Loucy (cell line): ENCODE measurements around the gene FGF10.

Source experiments
- H2AFZ ChIP-seq: fragments of 200-600 bp; sonication (generic); 2 replicates; pipeline ENCODE4 v1.6.0; 2016; ENCODE audit warnings: antibody characterized with exemption, mild to moderate bottlenecking, low read length, moderate library complexity
- H3F3A ChIP-seq: fragments of 200-600 bp; 2 replicates; pipeline ENCODE4 v1.6.0; 2016; ENCODE audit warnings: antibody characterized with exemption, low read depth, mild to moderate bottlenecking
- H3K27me3 ChIP-seq: fragments of 200-600 bp; sonication (generic); 2 replicates; pipeline ENCODE4 v1.6.1; 2014; ENCODE audit warnings: low read length, mild to moderate bottlenecking; ENCODE audit not compliant: insufficient read depth, poor library complexity, severe bottlenecking
- H3K36me3 ChIP-seq: fragments of 200-600 bp; sonication (generic); 2 replicates; pipeline ENCODE4 v1.6.1; 2016; ENCODE audit warnings: low read length; ENCODE audit not compliant: insufficient read depth
- H3K4me1 ChIP-seq: fragments of 200-600 bp; sonication (generic); 2 replicates; pipeline ENCODE4 v1.5.1; 2014; ENCODE audit warnings: low read length, mild to moderate bottlenecking; ENCODE audit not compliant: insufficient read depth, poor library complexity, severe bottlenecking
- H3K4me2 ChIP-seq: fragments of 200-600 bp; sonication (generic); 2 replicates; pipeline ENCODE4 v1.6.0; 2014; ENCODE audit warnings: antibody characterized with exemption, low read length, low read depth, mild to moderate bottlenecking; ENCODE audit not compliant: poor library complexity, severe bottlenecking
- H3K4me3 ChIP-seq: fragments of 200-600 bp; sonication (generic); 2 replicates; pipeline ENCODE4 v1.5.1; 2014; ENCODE audit warnings: low read length, mild to moderate bottlenecking, mixed read lengths; ENCODE audit not compliant: poor library complexity, severe bottlenecking
- H3K79me2 ChIP-seq: fragments of 200-600 bp; sonication (generic); 2 replicates; pipeline ENCODE4 v1.6.1; 2014; ENCODE audit warnings: low read length; ENCODE audit not compliant: insufficient read depth
- H3K9ac ChIP-seq: fragments of 200-600 bp; sonication (generic); 2 replicates; pipeline ENCODE4 v1.6.0; 2014; ENCODE audit warnings: mild to moderate bottlenecking, low read depth, low read length, moderate library complexity; ENCODE audit not compliant: poor library complexity, severe bottlenecking
- H3K9me2 ChIP-seq: fragments of 200-600 bp; sonication (generic); replicated peaks from 2 replicates; pipeline ENCODE4 v1.6.1; 2016; ENCODE audit warnings: low read depth, low read length, mixed read lengths
- H3K9me3 ChIP-seq: fragments of 200-600 bp; sonication (generic); 2 replicates; pipeline ENCODE4 v1.6.1; 2014; ENCODE audit warnings: mild to moderate bottlenecking, antibody characterized with exemption, low read length, low read depth; ENCODE audit not compliant: insufficient read depth
- H4K20me1 ChIP-seq: fragments of 200-600 bp; sonication (generic); 2 replicates; pipeline ENCODE4 v1.6.0; 2014; ENCODE audit warnings: antibody characterized with exemption, low read length, mild to moderate bottlenecking; ENCODE audit not compliant: insufficient read depth, poor library complexity, severe bottlenecking
- CTCF ChIP-seq: fragments of 200-600 bp; sonication (generic); conservative IDR thresholded peaks from 2 replicates; pipeline ENCODE4 v1.5.1; 2014; ENCODE audit warnings: mild to moderate bottlenecking, antibody characterized with exemption, low read length
- EZH2phosphoT487 ChIP-seq: fragments of 200-600 bp; IDR thresholded peaks from 2 replicates; pipeline ENCODE4 v1.6.1; 2018; ENCODE audit warnings: antibody characterized with exemption, mild to moderate bottlenecking, moderate library complexity, borderline replicate concordance

The FGF10 gene

GRCh38 chr5:44294516-44294915, 94.7 kb downstream of the FGF10 start:
- H4K20me1 ChIP-seq = no peaks in the 10 kb centered on the region
- no peaks in the 10 kb centered on the region for H3K9me2 ChIP-seq
- no peak overlapping the region for H3K4me3 ChIP-seq
- H3K9me3 ChIP-seq = no peaks in the 10 kb centered on the region
- no peak overlapping the region for H3K4me2 ChIP-seq
- no peak overlapping the region for H2AFZ ChIP-seq
- no peaks in the 10 kb centered on the region for H3K4me1 ChIP-seq
- TF ChIP-seq CTCF = no peak
- TF ChIP-seq EZH2phosphoT487 = no peak
- no peaks in the 10 kb centered on the region for H3F3A ChIP-seq
- H3K36me3 ChIP-seq = no peaks in the 10 kb centered on the region
- no peaks in the 10 kb centered on the region for H3K27me3 ChIP-seq
- H3K9ac ChIP-seq = no peak overlapping the region
- H3K79me2 ChIP-seq = no peaks in the 10 kb centered on the region

GRCh38 chr5:44292736-44293135, 96.5 kb downstream of the FGF10 start:
- Histone ChIP-seq H3K79me2 (no peaks in the 10 kb centered on the region), H3K9ac (no peak overlapping the region), H3K9me2 (no peaks in the 10 kb centered on the region), H2AFZ (no peak overlapping the region), H3F3A (no peaks in the 10 kb centered on the region), H3K36me3 (no peaks in the 10 kb centered on the region), H3K27me3 (no peaks in the 10 kb centered on the region), H4K20me1 (no peaks in the 10 kb centered on the region), H3K9me3 (no peaks in the 10 kb centered on the region), H3K4me1 (no peaks in the 10 kb centered on the region), H3K4me2 (no peak overlapping the region), H3K4me3 (no peak overlapping the region)
- TF ChIP-seq EZH2phosphoT487 (no peak), CTCF (no peak)

GRCh38 chr5:44278469-44278868, 110.8 kb downstream of the FGF10 start:
- Histone ChIP-seq H3K9me3 (no peaks in the 10 kb centered on the region; the same call in 1 of the 2 replicates), H3K4me3 (no peak overlapping the region), H3K79me2 (no peaks in the 10 kb centered on the region), H3K9me2 (no peaks in the 10 kb centered on the region), H3K9ac (no peak overlapping the region), H3K36me3 (no peaks in the 10 kb centered on the region), H2AFZ (no peak overlapping the region), H3K4me2 (no peak overlapping the region), H4K20me1 (no peaks in the 10 kb centered on the region), H3K4me1 (no peaks in the 10 kb centered on the region), H3F3A (no peaks in the 10 kb centered on the region), H3K27me3 (no peaks in the 10 kb centered on the region)
- TF ChIP-seq EZH2phosphoT487 = no peak
- no peak for TF ChIP-seq CTCF
